OCI-LY7 (cell line): Measurements from ENCODE around the gene AGAP3. TPM values are rescaled to one million over a fixed set of nuclear protein-coding genes. Genes with fewer than 3 reads are reported as not detected.

Source experiments
- BruUV-seq: library from RNA; stranded (reverse); fragments of 400-500 nt; replicated peaks from 2 replicates; lab custom pipeline; 2021; lab: Mats Ljungman, UMichigan
- CTCF ChIA-PET: fragments of 300-600 bp; sonication (Branson Sonifier 250); formaldehyde crosslinking; loops from one replicate; lab custom pipeline; 2022; ENCODE audit warnings: antibody characterized with exemption; ENCODE audit not compliant: unreplicated experiment; lab: Charles Lee
- POLR2A ChIA-PET: fragments of 300-600 bp; sonication (Branson Sonifier 250); formaldehyde crosslinking; loops from one replicate; lab custom pipeline; 2022; ENCODE audit warnings: antibody characterized with exemption; lab: Charles Lee
- DNase-seq: peaks from one replicate; pipeline ENCODE4 v3.0.0-alpha.2; 2015; ENCODE audit warnings: low spot score
- H2AFZ ChIP-seq: fragments of 200-600 bp; sonication (generic), shearing (Covaris generic); 2 replicates; pipeline ENCODE4 v1.6.1; 2014; ENCODE audit warnings: mild to moderate bottlenecking, antibody characterized with exemption, low read length, moderate library complexity
- H3K27ac ChIP-seq: fragments of 200-600 bp; sonication (generic); 2 replicates; pipeline ENCODE4 v1.5.1; 2014; ENCODE audit warnings: mixed run types, low read depth, mild to moderate bottlenecking, moderate library complexity, low read length, inconsistent platforms; ENCODE audit not compliant: poor library complexity, severe bottlenecking
- H3K36me3 ChIP-seq: fragments of 200-600 bp; sonication (generic); 2 replicates; pipeline ENCODE4 v1.6.1; 2014; ENCODE audit warnings: mild to moderate bottlenecking, antibody characterized with exemption, low read length, moderate library complexity, mixed read lengths; ENCODE audit not compliant: insufficient read depth
- H3K4me1 ChIP-seq: fragments of 200-600 bp; sonication (generic); 2 replicates; pipeline ENCODE4 v1.5.1; 2014; ENCODE audit warnings: mild to moderate bottlenecking, low read length; ENCODE audit not compliant: insufficient read depth, poor library complexity, severe bottlenecking
- H3K4me2 ChIP-seq: fragments of 200-600 bp; sonication (generic); 2 replicates; pipeline ENCODE4 v1.6.1; 2014; ENCODE audit warnings: mild to moderate bottlenecking, low read length
- H3K4me3 ChIP-seq: fragments of 200-600 bp; sonication (generic); 2 replicates; pipeline ENCODE4 v1.5.1; 2014; ENCODE audit warnings: mild to moderate bottlenecking, low read depth, low read length; ENCODE audit not compliant: poor library complexity, severe bottlenecking
- H3K79me2 ChIP-seq: fragments of 200-600 bp; sonication (generic); 2 replicates; pipeline ENCODE4 v1.6.1; 2016; ENCODE audit warnings: low read depth, mild to moderate bottlenecking, low read length, moderate library complexity, mixed read lengths; ENCODE audit not compliant: insufficient read depth
- H3K9me2 ChIP-seq: fragments of 200-600 bp; sonication (generic); 2 replicates; pipeline ENCODE4 v1.6.1; 2016; ENCODE audit warnings: mild to moderate bottlenecking, low read length, mixed read lengths; ENCODE audit not compliant: insufficient read depth
- H3K9me3 ChIP-seq: fragments of 200-600 bp; sonication (generic); 2 replicates; pipeline ENCODE4 v1.6.1; 2014; ENCODE audit warnings: mild to moderate bottlenecking, mixed run types, low read length, mixed read lengths
- H4K20me1 ChIP-seq: fragments of 200-600 bp; sonication (generic); 2 replicates; pipeline ENCODE4 v1.6.1; 2014; ENCODE audit warnings: mild to moderate bottlenecking, antibody characterized with exemption, low read length, moderate library complexity, mixed read lengths; ENCODE audit not compliant: insufficient read depth
- CTCF ChIP-seq: fragments of 200-600 bp; sonication (generic); conservative IDR thresholded peaks from 2 replicates; pipeline ENCODE4 v1.5.1; 2014; ENCODE audit warnings: mild to moderate bottlenecking, antibody characterized with exemption, low read length, moderate library complexity, mixed read lengths
- EZH2phosphoT487 ChIP-seq: fragments of 200-600 bp; sonication (generic); IDR thresholded peaks from 2 replicates; pipeline ENCODE4 v1.6.1; 2018; ENCODE audit warnings: low read depth, borderline replicate concordance, mild to moderate bottlenecking, mixed run types, antibody characterized with exemption, low read length, moderate library complexity, mixed read lengths
- intact Hi-C: fragments of 100-400 bp; cut with micrococcal nuclease; formaldehyde crosslinking; loops from one replicate; pipeline ENCODE4 v1.10.0; 2022; ENCODE audit not compliant: unreplicated experiment
- total RNA-seq, 2 experiments: library from RNA; depleted of rRNA in 1 of 2; stranded (reverse); fragments of >200 nt in 1 of 2; shearing (Covaris generic) in 1 of 2; gene quantifications; 2 replicates each; pipeline ENCODE4 v1.2.3, GENCODE V29; 2014 to 2022

The AGAP3 gene
- total RNA-seq, 2 experiments from 2014 or later: 4.8 to 30.9 TPM

GRCh38 chr7:151140826-151141225, 54.6 kb downstream of the AGAP3 start:
- Histone ChIP-seq H3K9me3 (no peaks in the 10 kb centered on the region), H3K27ac (no peak overlapping the region), H3K4me2 (no peak overlapping the region), H3K36me3 (no peaks in the 10 kb centered on the region), H3K4me3 (no peak overlapping the region), H3K79me2 (no peaks in the 10 kb centered on the region), H3K9me2 (no peaks in the 10 kb centered on the region), H2AFZ (no peak overlapping the region), H3K4me1 (no peaks in the 10 kb centered on the region), H4K20me1 (no peaks in the 10 kb centered on the region)
- TF ChIP-seq EZH2phosphoT487 (no peak), CTCF (no peak)
- no TSS peak for BruUV-seq
- DNase-seq: no peak
- CTCF ChIA-PET: no interaction called here
- POLR2A ChIA-PET: no interaction called here
- intact Hi-C loops: no loop called here

GRCh38 chr7:151141311-151141854, 55.1 kb downstream of the AGAP3 start:
- BruUV-seq: no TSS peak
- Histone ChIP-seq H3K79me2 (no peaks in the 10 kb centered on the region), H3K9me2 (no peaks in the 10 kb centered on the region), H3K27ac (no peak overlapping the region), H2AFZ (no peak overlapping the region), H3K9me3 (no peaks in the 10 kb centered on the region), H3K36me3 (no peaks in the 10 kb centered on the region), H3K4me2 (no peak overlapping the region), H3K4me1 (no peaks in the 10 kb centered on the region), H4K20me1 (no peaks in the 10 kb centered on the region), H3K4me3 (no peak overlapping the region)
- ChIA-PET CTCF (no interaction called here), POLR2A (no interaction called here)
- intact Hi-C loops: no loop called here
- no peak for DNase-seq
- TF ChIP-seq EZH2phosphoT487: no peak

GRCh38 chr7:151141855-151142685, 55.8 kb downstream of the AGAP3 start:
- Histone ChIP-seq H3K9me3 (no peaks in the 10 kb centered on the region), H4K20me1 (no peaks in the 10 kb centered on the region), H3K79me2 (no peaks in the 10 kb centered on the region), H3K4me2 (no peak overlapping the region), H3K9me2 (no peaks in the 10 kb centered on the region), H3K4me3 (no peak overlapping the region), H3K27ac (no peak overlapping the region), H3K36me3 (no peaks in the 10 kb centered on the region), H2AFZ (no peak overlapping the region), H3K4me1 (no peaks in the 10 kb centered on the region)
- no peak for TF ChIP-seq EZH2phosphoT487
- no peak for TF ChIP-seq CTCF
- ChIA-PET CTCF (no interaction called here), POLR2A (no interaction called here)
- BruUV-seq: no TSS peak
- DNase-seq: no peak
- intact Hi-C loops: no loop called here
